SK-N-MC (cell line): ENCODE measurements around the gene SLC44A1.

Source experiments
- EZH2 ChIP-seq: fragments of 200-600 bp; sonication (generic); IDR thresholded peaks from one replicate; pipeline ENCODE4 v1.6.1; 2017; ENCODE audit warnings: antibody characterized with exemption
- FOXP2 ChIP-seq: optimal IDR thresholded peaks from 2 replicates; pipeline ENCODE3; 2011; ENCODE audit warnings: mild to moderate bottlenecking, moderate library complexity; ENCODE audit not compliant: insufficient read depth; ENCODE audit errors: extremely low read length, control extremely low read depth
- POLR2AphosphoS5 ChIP-seq: IDR thresholded peaks from 2 replicates; pipeline ENCODE4 v1.6.1; 2012; ENCODE audit warnings: mild to moderate bottlenecking, low read depth, low read length, borderline replicate concordance

GRCh38 chr9:105431424-105432246 lies 187.2 kb downstream of the SLC44A1 start:
- TF ChIP-seq EZH2 (no peak), POLR2AphosphoS5 (no peak), FOXP2 (no peak)
